Testis (tissue), 3 donors: ENCODE results near the gene CADPS2. TPM values are rescaled to one million over a fixed set of nuclear protein-coding genes. Genes with fewer than 3 reads are reported as not detected.

Experiments
- DNase-seq: peaks from one replicate; pipeline ENCODE4 v3.0.0-alpha.2; 2019
- H3K27ac ChIP-seq, 2 donors: fragments of 200-600 bp; sonication (generic); one replicate each; pipeline ENCODE4 v1.5.1; 2019
- H3K27me3 ChIP-seq: fragments of 200-600 bp; sonication (generic); one replicate; pipeline ENCODE4 v1.5.1; 2019
- H3K36me3 ChIP-seq: fragments of 200-600 bp; sonication (generic); one replicate; pipeline ENCODE4 v1.5.1; 2017; ENCODE audit warnings: low read depth; ENCODE audit errors: missing control alignments
- H3K4me1 ChIP-seq: fragments of 200-600 bp; sonication (generic); one replicate; pipeline ENCODE4 v1.5.1; 2019
- H3K4me3 ChIP-seq, 2 donors: fragments of 200-600 bp; sonication (generic); one replicate each; pipeline ENCODE4 v1.5.1; 2017 to 2019
- H3K9me3 ChIP-seq: fragments of 200-600 bp; sonication (generic); one replicate; pipeline ENCODE4 v1.5.1; 2017
- CTCF ChIP-seq, 3 experiments: fragments of 450-650 bp in 2 of 3; fragments of 200-600 bp in 1 of 3; sonication (generic) in 1 of 3; IDR thresholded peaks; one replicate each; pipeline ENCODE4 v1.5.1; 2016 to 2019; ENCODE audit warnings: antibody characterized with exemption in 3 of 3, mild to moderate bottlenecking in 2 of 3, moderate library complexity in 1 of 3
- POLR2A ChIP-seq: fragments of 450-650 bp; IDR thresholded peaks from one replicate; pipeline ENCODE4 v1.6.1; 2017; ENCODE audit warnings: antibody characterized with exemption, mild to moderate bottlenecking, moderate library complexity
- WGBS, 2 donors: methylation state at CpG; one replicate each; pipeline ENCODE4 v1.1.5; 2018; 5-methylcytosine and 5-hydroxymethylcytosine counted together
- intact Hi-C: fragments of 100-400 bp; cut with DNase I; formaldehyde crosslinking; loops from one replicate; pipeline ENCODE4 v1.15.1; 2023; ENCODE audit warnings: low total_unique reads
- polyA plus RNA-seq: library from polyadenylated mRNA; stranded (reverse); fragments of 350-450 nt; fragmentation: Illumina TruSeq; extraction: RNeasy Lipid Tissue Mini Kit (QIAGEN cat#74804); gene quantifications from one replicate; pipeline ENCODE4 v1.2.3, GENCODE V29; 2014; ENCODE audit warnings: low read depth, low replicate concordance; ENCODE audit not compliant: insufficient read depth
- total RNA-seq, 2 donors: library from RNA; depleted of rRNA; stranded (reverse); fragments of >200 nt; gene quantifications; one replicate each; pipeline ENCODE4 v1.2.3, GENCODE V29; 2016

Gene CADPS2
- total and polyA plus RNA-seq, 3 donors from 2014 or later: 6.0 to 9.9 (median 9.3) TPM

- intact Hi-C loops: no loop called here
- no peaks in the 10 kb centered on the region for H3K27me3 ChIP-seq
- DNase-seq: no peak
- no peaks in the 10 kb centered on the region for H3K36me3 ChIP-seq
- no peak overlapping the region for H3K27ac ChIP-seq
- WGBS, 2 donors: 68 to 72% methylated on average over 15 of the region's 15 CpGs
- no peaks in the 10 kb centered on the region for H3K9me3 ChIP-seq
- TF ChIP-seq POLR2A (no peak), CTCF (IDR thresholded peaks at IDR 0.05) (no peak)
- H3K4me1 ChIP-seq: no peaks in the 10 kb centered on the region
- H3K4me3 ChIP-seq: no peak overlapping the region
These were observed 27.3 kb upstream of the CADPS2 start for GRCh38 chr7:122913608-122914007.

GRCh38 chr7:122902751-122903495 is 16.7 kb upstream of the CADPS2 start:
- TF ChIP-seq POLR2A: no peak
- no peak for TF ChIP-seq CTCF (IDR thresholded peaks at IDR 0.05)
- no peak for DNase-seq
- H3K4me3 ChIP-seq: no peak overlapping the region
- H3K27me3 ChIP-seq: no peaks in the 10 kb centered on the region
- H3K4me1 ChIP-seq: no peaks in the 10 kb centered on the region
- H3K9me3 ChIP-seq: no peaks in the 10 kb centered on the region
- no peaks in the 10 kb centered on the region for H3K36me3 ChIP-seq
- intact Hi-C loops: no loop called here
- 84 to 89% methylated on average over 5 of the region's 5 CpGs for WGBS, 2 donors
- H3K27ac ChIP-seq: no peak overlapping the region

GRCh38 chr7:122901250-122901649 is 15.0 kb upstream of the CADPS2 start:
- WGBS, 2 donors: 47 to 64% methylated on average over 3 of the region's 3 CpGs
- TF ChIP-seq CTCF (IDR thresholded peaks at IDR 0.05) (no peak), POLR2A (no peak)
- Histone ChIP-seq H3K4me3 (no peak overlapping the region), H3K36me3 (no peaks in the 10 kb centered on the region), H3K27me3 (no peaks in the 10 kb centered on the region), H3K27ac (no peak overlapping the region), H3K4me1 (no peaks in the 10 kb centered on the region), H3K9me3 (no peaks in the 10 kb centered on the region)
- no peak for DNase-seq
- intact Hi-C loops: no loop called here

- Histone ChIP-seq H3K27ac (no peak overlapping the region), H3K4me3 (no peak overlapping the region), H3K4me1 (no peaks in the 10 kb centered on the region), H3K27me3 (no peaks in the 10 kb centered on the region), H3K36me3 (no peaks in the 10 kb centered on the region), H3K9me3 (no peaks in the 10 kb centered on the region)
- DNase-seq: no peak
- WGBS, 2 donors: 58 to 62% methylated on average over 2 of the region's 2 CpGs
- intact Hi-C loops: no loop called here
- TF ChIP-seq POLR2A (no peak), CTCF (IDR thresholded peaks at IDR 0.05) (no peak)
These were observed 10.2 kb upstream of the CADPS2 start for GRCh38 chr7:122896509-122896908.

GRCh38 chr7:122893486-122893885 is 7.2 kb upstream of the CADPS2 start:
- H3K4me3 ChIP-seq: no peak overlapping the region
- no peak for DNase-seq
- H3K9me3 ChIP-seq: no peaks in the 10 kb centered on the region
- no peaks in the 10 kb centered on the region for H3K36me3 ChIP-seq
- no peaks in the 10 kb centered on the region for H3K4me1 ChIP-seq
- 93 to 94% methylated on average over 2 of the region's 2 CpGs for WGBS, 2 donors
- no peak overlapping the region for H3K27ac ChIP-seq
- TF ChIP-seq CTCF (IDR thresholded peaks at IDR 0.05): no peak
- no peak for TF ChIP-seq POLR2A
- intact Hi-C loops: no loop called here
- no peaks in the 10 kb centered on the region for H3K27me3 ChIP-seq
